K562 (cell line): ENCODE results near the gene AP3S1. TPM values are rescaled to one million over a fixed set of nuclear protein-coding genes. Genes with fewer than 3 reads are reported as not detected.

Experiments
- C11orf30 ChIP-seq: fragments of 450-650 bp; IDR thresholded peaks from 2 replicates; pipeline ENCODE4 v1.6.1; 2016; ENCODE audit warnings: low read depth, mild to moderate bottlenecking
- CBFA2T2 ChIP-seq: fragments of 450-650 bp; conservative IDR thresholded peaks from 2 replicates; pipeline ENCODE4 v1.6.1; 2017; ENCODE audit warnings: mild to moderate bottlenecking
- CBX1 ChIP-seq: sonication (generic); IDR thresholded peaks from 2 replicates; pipeline ENCODE4 v1.6.1; 2016; ENCODE audit warnings: antibody characterized with exemption, low read depth, mild to moderate bottlenecking
- ETS2 ChIP-seq: IDR thresholded peaks from 2 replicates; pipeline ENCODE4 v1.6.1; 2016; ENCODE audit warnings: borderline replicate concordance, missing genetic modification characterization, mild to moderate bottlenecking, moderate library complexity, missing compliant biosample characterization; ENCODE audit not compliant: poor library complexity, severe bottlenecking
- FIP1L1 ChIP-seq: fragments of 200-400 bp; formaldehyde crosslinking; IDR thresholded peaks from 2 replicates; pipeline ENCODE4 v1.6.1; 2018; ENCODE audit warnings: mild to moderate bottlenecking, low read depth, low read length; ENCODE audit not compliant: poor library complexity, severe bottlenecking
- GABPB2 ChIP-seq: fragments of 250-450 bp; sonication (Bioruptor Pico); conservative IDR thresholded peaks from 2 replicates; pipeline ENCODE4 v1.5.1; 2021; ENCODE audit warnings: mild to moderate bottlenecking
- GTF2F1 ChIP-seq: IDR thresholded peaks from 2 replicates; pipeline ENCODE4 v1.6.1; 2011; ENCODE audit warnings: low read depth, low read length, improper control_type of control experiment
- HLTF ChIP-seq: fragments of 450-650 bp; IDR thresholded peaks from 2 replicates; pipeline ENCODE4 v1.6.1; 2016
- HMG20B ChIP-seq: fragments of 250-450 bp; sonication (Bioruptor Pico); IDR thresholded peaks from 2 replicates; pipeline ENCODE4 v1.5.0; 2021; ENCODE audit warnings: mild to moderate bottlenecking
- JUNB ChIP-seq: fragments of 450-650 bp; formaldehyde crosslinking; conservative IDR thresholded peaks from 2 replicates; pipeline ENCODE4 v1.4.0; 2020; ENCODE audit warnings: mild to moderate bottlenecking
- MXD1 ChIP-seq: fragments of 250-450 bp; sonication (Bioruptor Pico); IDR thresholded peaks from 2 replicates; pipeline ENCODE4 v1.8.0; 2021; ENCODE audit warnings: borderline replicate concordance, mild to moderate bottlenecking, moderate library complexity; ENCODE audit not compliant: poor library complexity, severe bottlenecking
- NR2C2 ChIP-seq, 2 experiments: fragments of 200-800 bp in 1 of 2; sonication (Bioruptor generic) in 1 of 2; sonication (generic) in 1 of 2; formaldehyde crosslinking in 1 of 2; IDR thresholded peaks; 2 replicates each; pipeline versions ENCODE4 v1.6.1 to v1.8.0; 2016 to 2022; ENCODE audit warnings: mild to moderate bottlenecking in 1 of 2, missing compliant biosample characterization in 1 of 2, missing genetic modification characterization in 1 of 2, missing genetic modification reagents in 1 of 2
- PCBP2 ChIP-seq: fragments of 200-400 bp; formaldehyde crosslinking; IDR thresholded peaks from 2 replicates; pipeline ENCODE4 v1.6.1; 2018; ENCODE audit warnings: low read length, low read depth, mild to moderate bottlenecking, moderate library complexity; ENCODE audit not compliant: poor library complexity, severe bottlenecking
- REST ChIP-seq, 2 experiments: fragments of 450-650 bp; formaldehyde crosslinking in 1 of 2; IDR thresholded peaks; 2 replicates each; pipeline versions ENCODE4 v1.4.0 to v1.6.1; 2014 to 2020; ENCODE audit warnings: mild to moderate bottlenecking in 2 of 2, borderline replicate concordance in 1 of 2, low read depth in 1 of 2
- RFX1 ChIP-seq: fragments of 450-650 bp; IDR thresholded peaks from 2 replicates; pipeline ENCODE4 v1.6.1; 2016; ENCODE audit warnings: mild to moderate bottlenecking, moderate library complexity
- ZFP1 ChIP-seq: fragments of 450-650 bp; formaldehyde crosslinking; IDR thresholded peaks from 2 replicates; pipeline ENCODE4 v1.4.0; 2020; ENCODE audit warnings: mild to moderate bottlenecking, mixed read lengths
- ZNF274 ChIP-seq: IDR thresholded peaks from 2 replicates; pipeline ENCODE4 v1.6.1; 2011; ENCODE audit warnings: low read depth, mild to moderate bottlenecking, low read length, moderate library complexity, borderline replicate concordance
- ZNF551 ChIP-seq: fragments of 250-450 bp; sonication (Bioruptor Pico); IDR thresholded peaks from 2 replicates; pipeline ENCODE4 v1.5.0; 2021; ENCODE audit warnings: mild to moderate bottlenecking, moderate library complexity
- ZNF583 ChIP-seq: fragments of 250-450 bp; sonication (Bioruptor Pico); IDR thresholded peaks from 2 replicates; pipeline ENCODE4 v1.4.0; 2020
- ZNF695 ChIP-seq: fragments of 450-650 bp; formaldehyde crosslinking; IDR thresholded peaks from 2 replicates; pipeline ENCODE4 v1.4.0; 2020; ENCODE audit warnings: mild to moderate bottlenecking, moderate library complexity
- polyA plus RNA-seq, 8 experiments: library from polyadenylated mRNA; depleted of rRNA in 4 of 8; stranded (reverse) in 5 of 8; unstranded in 3 of 8; fragments of >200 nt; fragmentation: Nextera tagmentation in 2 of 8; fragmentation: Illumina TruSeq in 1 of 8; extraction: Ambion mirVana in 2 of 8; extraction: Trizol in 1 of 8; gene quantifications; 2 replicates each; pipeline versions ENCODE4 v1.2.1 to v1.2.3, GENCODE V29; 2011 to 2014; ENCODE audit warnings: inconsistent platforms in 1 of 8, missing spikeins in 1 of 8
- total RNA-seq, 7 experiments: library from RNA; depleted of rRNA in 6 of 7; stranded (reverse); fragments of >200 nt in 6 of 7; fragmentation: Illumina TruSeq in 2 of 7; extraction: Trizol in 2 of 7; gene quantifications; 2 replicates each; pipeline versions ENCODE4 v1.2.1 to v1.2.3, GENCODE V29; 2011 to 2021; ENCODE audit warnings: low replicate concordance in 1 of 7

The AP3S1 gene
- total and polyA plus RNA-seq, 9 of the 15 experiments (the other 6 are each of a cell fraction or from before 2014, with no cell fraction given), result 46.1 to 106 (median 67.3) TPM

- TF ChIP-seq REST (IDR thresholded peaks at IDR 0.05; ENCODE audit: borderline replicate concordance), result no peak
- no peak; the same call in 1 of the 2 replicates for TF ChIP-seq REST (CRISPR knock-in tag; IDR thresholded peaks at IDR 0.05; ENCODE audit: low read depth)
- no peak for TF ChIP-seq PCBP2
- no peak for TF ChIP-seq ZNF551
- TF ChIP-seq ZFP1 (CRISPR knock-in tag), result no peak
- no peak for TF ChIP-seq FIP1L1
- no peak for TF ChIP-seq ETS2
- TF ChIP-seq JUNB (CRISPR knock-in tag), result no peak
- no peak for TF ChIP-seq RFX1
- no peak for TF ChIP-seq ZNF695
- TF ChIP-seq CBFA2T2, result no peak
- TF ChIP-seq C11orf30, result peak; percentile 69
- TF ChIP-seq ZNF274, result no peak
- no peak for TF ChIP-seq NR2C2 (CRISPR knock-in tag; IDR thresholded peaks at IDR 0.05)
- TF ChIP-seq NR2C2 (tag; IDR thresholded peaks at IDR 0.05), result peak; percentile 78
- no peak for TF ChIP-seq GTF2F1
- TF ChIP-seq GABPB2 (CRISPR knock-in tag), result no peak
- no peak for TF ChIP-seq ZNF583
- TF ChIP-seq MXD1 (CRISPR knock-in tag), result no peak
- TF ChIP-seq HLTF, result 0 out of 2 replicates have a peak, but pooled peaks have one; percentile 36
- peak; percentile 13; the same call in 1 of the 2 replicates for TF ChIP-seq CBX1
- TF ChIP-seq HMG20B, result no peak
These were observed at the start of gene AP3S1, which contains the start of gene ATG12 (continued) for GRCh38 chr5:115841382-115842088.
